Urothelium cell line (cell line): ENCODE data around the gene PLXDC2.

ENCODE experiments used
- DNase-seq: peaks from one replicate; pipeline ENCODE4 v3.0.0; 2011; ENCODE audit warnings: low spot score, mixed read lengths
- FAIRE-seq: peaks from 2 replicates; lab custom pipeline; 2011; peaks lifted over from hg19 to GRCh38; lab: Jason Lieb, UNC

The PLXDC2 gene

GRCh38 chr10:19904202-19904661 lies 88.0 kb downstream of the PLXDC2 start:
- DNase-seq (no peak), FAIRE-seq (no peak)

- no peak for DNase-seq
- FAIRE-seq, result no peak
Observed at GRCh38 chr10:19906108-19906791, 90.0 kb downstream of the PLXDC2 start.

GRCh38 chr10:19908991-19909696 lies 92.9 kb downstream of the PLXDC2 start:
- no peak for DNase-seq
- FAIRE-seq, result no peak

GRCh38 chr10:19911886-19912285 lies 95.7 kb downstream of the PLXDC2 start:
- FAIRE-seq (no peak), DNase-seq (no peak)

GRCh38 chr10:19913987-19914386 lies 97.8 kb downstream of the PLXDC2 start:
- FAIRE-seq, result no peak
- DNase-seq, result no peak

- FAIRE-seq (no peak), DNase-seq (no peak)
Observed at GRCh38 chr10:19915125-19915524, 98.9 kb downstream of the PLXDC2 start.

GRCh38 chr10:19915816-19916215 lies 99.6 kb downstream of the PLXDC2 start:
- no peak for FAIRE-seq
- no peak for DNase-seq

- DNase-seq, result no peak
- FAIRE-seq, result no peak
Observed at GRCh38 chr10:19917751-19918478, 101.7 kb downstream of the PLXDC2 start.

GRCh38 chr10:19918794-19919193 lies 102.6 kb downstream of the PLXDC2 start:
- no peak for DNase-seq
- no peak for FAIRE-seq

- FAIRE-seq (no peak), DNase-seq (no peak)
Observed at GRCh38 chr10:19919671-19920070, 103.4 kb downstream of the PLXDC2 start.

GRCh38 chr10:19920075-19920726 lies 104.0 kb downstream of the PLXDC2 start:
- FAIRE-seq, result no peak
- DNase-seq, result no peak

GRCh38 chr10:19921300-19922140 lies 105.3 kb downstream of the PLXDC2 start:
- DNase-seq (no peak), FAIRE-seq (no peak)

GRCh38 chr10:19922236-19922963 lies 106.2 kb downstream of the PLXDC2 start:
- FAIRE-seq (no peak), DNase-seq (peak; percentile 58)

- no peak for FAIRE-seq
- DNase-seq, result no peak
Observed at GRCh38 chr10:19925064-19925463, 108.8 kb downstream of the PLXDC2 start.

GRCh38 chr10:19928936-19929335 lies 112.7 kb downstream of the PLXDC2 start:
- no peak for DNase-seq
- FAIRE-seq, result no peak

- FAIRE-seq (no peak), DNase-seq (peak; percentile 21)
Observed at GRCh38 chr10:19929506-19930140, 113.4 kb downstream of the PLXDC2 start.

- DNase-seq, result peak; percentile 43
- no peak for FAIRE-seq
Observed at GRCh38 chr10:19930936-19931893, 115.0 kb downstream of the PLXDC2 start.
